CD4-positive, alpha-beta T cell treated with Interleukin-15 for 4 hours (primary cell): ENCODE measurements around the gene CGB1.

Experiments
- DNase-seq: peaks from one replicate; pipeline ENCODE4 v3.0.0-alpha.2; 2020; ENCODE audit warnings: low spot score

CGB1 gene

GRCh38 chr19:49020931-49021895, 15.5 kb downstream of the CGB1 start:
- DNase-seq, result no peak

GRCh38 chr19:49020342-49020741, 16.4 kb downstream of the CGB1 start:
- DNase-seq, result no peak

GRCh38 chr19:49019242-49019932, 17.3 kb downstream of the CGB1 start:
- DNase-seq, result peak; percentile 57

- DNase-seq, result peak; percentile 12
Measured at GRCh38 chr19:49018388-49019241, 18.1 kb downstream of the CGB1 start.

- peak; percentile 65 for DNase-seq
Measured at GRCh38 chr19:49017666-49018351, 18.9 kb downstream of the CGB1 start.

GRCh38 chr19:49017041-49017665, 19.5 kb downstream of the CGB1 start, which contains the start of gene LHB:
Gene LHB, minus strand, starts transcription at chr19:49017091. Its CDS starts 10 bp downstream, at chr19:49017081.
- DNase-seq, result no peak

- DNase-seq, result no peak
Measured at GRCh38 chr19:49016067-49016839, 20.4 kb downstream of the CGB1 start.

GRCh38 chr19:49014870-49015255, 21.8 kb downstream of the CGB1 start:
- DNase-seq, result no peak

- no peak for DNase-seq
Measured at GRCh38 chr19:49014123-49014869, 22.4 kb downstream of the CGB1 start.

GRCh38 chr19:49011194-49011593, 25.5 kb downstream of the CGB1 start:
- DNase-seq, result no peak

- DNase-seq, result no peak
Measured at GRCh38 chr19:49010453-49010852, 26.2 kb downstream of the CGB1 start.

- no peak for DNase-seq
Measured at GRCh38 chr19:49009828-49010227, 26.9 kb downstream of the CGB1 start.

- DNase-seq, result no peak
Measured at GRCh38 chr19:49006905-49007304, 29.8 kb downstream of the CGB1 start.

- no peak for DNase-seq
Measured at GRCh38 chr19:49004964-49005614, 31.6 kb downstream of the CGB1 start.

- DNase-seq, result no peak
Measured at GRCh38 chr19:49004133-49004532, 32.6 kb downstream of the CGB1 start.

GRCh38 chr19:48999481-49000325, 37.0 kb downstream of the CGB1 start:
- DNase-seq, result peak; percentile 70

GRCh38 chr19:48997972-48998371, 38.7 kb downstream of the CGB1 start:
- DNase-seq, result peak; percentile 47

- no peak for DNase-seq
Measured at GRCh38 chr19:48994035-48994386, 42.7 kb downstream of the CGB1 start.
